HEK293 (cell line): Measurements from ENCODE around the gene S100A6.

ENCODE experiments used
- CTCF ChIA-PET: fragments of 350-600 bp; formaldehyde crosslinking; extraction: SDS; loops from one replicate; lab custom pipeline; 2021; ENCODE audit warnings: antibody characterized with exemption; lab: Yijun Ruan, JAX
- POLR2A ChIA-PET: fragments of 300-600 bp; formaldehyde crosslinking; extraction: SDS; loops from one replicate; lab custom pipeline; 2020; ENCODE audit warnings: antibody characterized with exemption, inconsistent platforms; lab: Yijun Ruan, JAX
- H3K27ac ChIP-seq: fragments of 200-500 bp; sonication (Bioruptor generic); 2 replicates; pipeline ENCODE4 v1.5.1; 2014; ENCODE audit warnings: low read depth, low read length, control low read depth, inconsistent platforms; ENCODE audit errors: extremely low read depth
- H3K36me3 ChIP-seq, 2 experiments: fragments of 200-500 bp in 1 of 2; sonication (Bioruptor generic) in 1 of 2; 1 replicate in 1 of 2; 2 replicates in 1 of 2; pipeline ENCODE4 v1.5.1; 2014 to 2017; ENCODE audit warnings: inconsistent platforms in 2 of 2, low read length in 2 of 2; ENCODE audit not compliant: control insufficient read depth in 2 of 2, insufficient read depth in 1 of 2
- H3K4me1 ChIP-seq: fragments of 200-500 bp; sonication (Bioruptor generic); 2 replicates; pipeline ENCODE4 v1.5.1; 2014; ENCODE audit warnings: mild to moderate bottlenecking, low read length, inconsistent platforms; ENCODE audit not compliant: control insufficient read depth, insufficient read depth
- H3K4me3 ChIP-seq: 2 replicates; pipeline ENCODE4 v1.5.1; 2011; ENCODE audit warnings: low read depth, mild to moderate bottlenecking, control low read depth, low read length, moderate library complexity
- H3K9me3 ChIP-seq: fragments of 200-500 bp; sonication (Bioruptor generic); 2 replicates; pipeline ENCODE4 v1.5.1; 2014; ENCODE audit warnings: low read depth, low read length, inconsistent platforms; ENCODE audit not compliant: control insufficient read depth, insufficient read depth
- GLI2 ChIP-seq: fragments of 450-650 bp; formaldehyde crosslinking; IDR thresholded peaks from 2 replicates; pipeline ENCODE4; 2017; ENCODE audit warnings: missing biosample characterization, missing genetic modification characterization, low read depth, borderline replicate concordance
- KLF1 ChIP-seq: fragments of 450-650 bp; formaldehyde crosslinking; IDR thresholded peaks from 2 replicates; pipeline ENCODE4 v1.5.1; 2016; ENCODE audit warnings: missing biosample characterization, missing genetic modification characterization
- KLF7 ChIP-seq: fragments of 450-650 bp; formaldehyde crosslinking; IDR thresholded peaks from 2 replicates; pipeline ENCODE4 v1.5.1; 2016; ENCODE audit warnings: missing biosample characterization, missing genetic modification characterization, borderline replicate concordance
- PRDM1 ChIP-seq: fragments of 450-650 bp; formaldehyde crosslinking; IDR thresholded peaks from 2 replicates; pipeline ENCODE4; 2016; ENCODE audit warnings: missing biosample characterization, missing genetic modification characterization
- SALL2 ChIP-seq: fragments of 450-650 bp; formaldehyde crosslinking; IDR thresholded peaks from 2 replicates; pipeline ENCODE4 v1.5.0; 2017; ENCODE audit warnings: missing biosample characterization, mild to moderate bottlenecking, missing genetic modification characterization, borderline replicate concordance
- ZBTB17 ChIP-seq: fragments of 450-650 bp; formaldehyde crosslinking; IDR thresholded peaks from 2 replicates; pipeline ENCODE4 v1.5.1; 2016; ENCODE audit warnings: missing biosample characterization, missing genetic modification characterization
- ZBTB8A ChIP-seq: fragments of 450-650 bp; formaldehyde crosslinking; IDR thresholded peaks from 2 replicates; pipeline ENCODE4 v1.5.1; 2016; ENCODE audit warnings: missing biosample characterization, missing genetic modification characterization
- ZFHX2 ChIP-seq: fragments of 450-650 bp; formaldehyde crosslinking; conservative IDR thresholded peaks from 2 replicates; pipeline ENCODE4 v1.5.1; 2016; ENCODE audit warnings: missing biosample characterization, missing genetic modification characterization
- ZNF202 ChIP-seq: fragments of 450-650 bp; formaldehyde crosslinking; IDR thresholded peaks from 2 replicates; pipeline ENCODE4 v1.5.1; 2016; ENCODE audit warnings: missing biosample characterization, missing genetic modification characterization, borderline replicate concordance
- ZNF354C ChIP-seq: fragments of 450-650 bp; formaldehyde crosslinking; IDR thresholded peaks from 2 replicates; pipeline ENCODE4 v1.5.1; 2016; ENCODE audit warnings: missing biosample characterization, missing genetic modification characterization, low read depth, borderline replicate concordance
- ZNF426 ChIP-seq: fragments of 450-650 bp; formaldehyde crosslinking; IDR thresholded peaks from 2 replicates; pipeline ENCODE4 v1.5.1; 2017; ENCODE audit warnings: missing biosample characterization, missing genetic modification characterization, mild to moderate bottlenecking, inconsistent platforms, moderate library complexity
- ZNF433 ChIP-seq: fragments of 450-650 bp; formaldehyde crosslinking; IDR thresholded peaks from 2 replicates; pipeline ENCODE4 v1.5.1; 2016; ENCODE audit warnings: missing biosample characterization, missing genetic modification characterization, low read depth
- ZNF521 ChIP-seq: fragments of 450-650 bp; formaldehyde crosslinking; IDR thresholded peaks from 2 replicates; pipeline ENCODE4 v1.5.1; 2017; ENCODE audit warnings: missing biosample characterization, mild to moderate bottlenecking, missing genetic modification characterization
- ZNF654 ChIP-seq: fragments of 450-650 bp; formaldehyde crosslinking; IDR thresholded peaks from 2 replicates; pipeline ENCODE4 v1.5.1; 2016; ENCODE audit warnings: low read depth, missing biosample characterization, missing genetic modification characterization
- ZNF658 ChIP-seq: fragments of 450-650 bp; formaldehyde crosslinking; IDR thresholded peaks from 2 replicates; pipeline ENCODE4; 2016; ENCODE audit warnings: missing biosample characterization, missing genetic modification characterization
- ZNF660 ChIP-seq: fragments of 450-650 bp; IDR thresholded peaks from 2 replicates; pipeline ENCODE4 v1.5.1; 2018; ENCODE audit warnings: missing biosample characterization, mild to moderate bottlenecking, missing genetic modification characterization
- ZNF791 ChIP-seq: fragments of 450-650 bp; formaldehyde crosslinking; IDR thresholded peaks from 2 replicates; pipeline ENCODE4 v1.5.1; 2016; ENCODE audit warnings: missing biosample characterization, missing genetic modification characterization
- ZNF843 ChIP-seq: fragments of 450-650 bp; formaldehyde crosslinking; IDR thresholded peaks from 2 replicates; pipeline ENCODE4 v1.5.1; 2016; ENCODE audit warnings: missing biosample characterization, missing genetic modification characterization
- TF ChIP-seq, protein P1 (sequence below): fragments of 450-650 bp; formaldehyde crosslinking; IDR thresholded peaks from 2 replicates; pipeline ENCODE4 v1.5.1; 2017; ENCODE audit warnings: missing biosample characterization, missing genetic modification characterization
- TF ChIP-seq, protein P2 (sequence below): fragments of 450-650 bp; formaldehyde crosslinking; IDR thresholded peaks from 2 replicates; pipeline ENCODE4 v1.5.1; 2017; ENCODE audit warnings: missing biosample characterization, missing genetic modification characterization
- TF ChIP-seq, protein P3 (sequence below): fragments of 450-650 bp; formaldehyde crosslinking; IDR thresholded peaks from 2 replicates; pipeline ENCODE4 v1.5.1; 2016; ENCODE audit warnings: missing biosample characterization, missing genetic modification characterization, borderline replicate concordance
- TF ChIP-seq, protein P4 (sequence below): fragments of 450-650 bp; formaldehyde crosslinking; IDR thresholded peaks from 2 replicates; pipeline ENCODE4 v1.5.1; 2017; ENCODE audit warnings: missing biosample characterization, missing genetic modification characterization
- TF ChIP-seq, protein P5 (sequence below): IDR thresholded peaks from 2 replicates; pipeline ENCODE4 v1.6.1; 2011; ENCODE audit warnings: mild to moderate bottlenecking, low read depth, low read length, borderline replicate concordance
- TF ChIP-seq, protein P6 (sequence below): fragments of 450-650 bp; formaldehyde crosslinking; IDR thresholded peaks from 2 replicates; pipeline ENCODE4 v1.5.1; 2016; ENCODE audit warnings: missing biosample characterization, missing genetic modification characterization
- TF ChIP-seq, protein P7 (sequence below): fragments of 450-650 bp; formaldehyde crosslinking; IDR thresholded peaks from 2 replicates; pipeline ENCODE4 v1.5.1; 2016; ENCODE audit warnings: missing biosample characterization, missing genetic modification characterization

S100A6 gene

DNA sequence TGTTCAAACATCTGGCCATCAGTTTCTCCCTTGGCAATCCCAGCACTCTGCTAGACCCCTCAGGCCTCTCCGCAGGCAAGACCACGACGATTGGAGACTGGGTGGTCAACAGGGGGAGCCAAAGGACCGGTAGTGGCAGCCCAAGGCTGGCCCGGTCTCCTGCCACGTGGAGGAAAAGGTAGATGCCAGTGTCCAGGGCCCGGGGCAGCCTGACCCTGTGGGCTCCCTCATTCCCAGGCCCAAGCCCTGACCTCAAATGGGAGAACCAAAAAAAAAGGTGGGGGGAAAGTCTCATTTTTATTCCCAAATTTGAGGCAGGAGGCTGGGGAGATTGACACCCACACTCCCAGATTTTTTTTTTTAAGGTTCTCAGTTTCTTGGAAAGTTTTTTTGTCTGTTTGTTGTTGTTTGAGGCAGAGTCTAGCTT, 24.8 kb downstream of the S100A6 start:
- Histone ChIP-seq H3K4me1 (no peaks in the 10 kb centered on the region), H3K27ac (no peak overlapping the region), H3K9me3 (no peaks in the 10 kb centered on the region), H3K36me3 (no peaks in the 10 kb centered on the region), H3K4me3 (no peak overlapping the region)
- ChIA-PET POLR2A (interaction anchor here (0.8 to 1.6 kb wide), 6 partner anchors 55 to 479 kb away, joined by 3 to 8 read pairs (median 4); partner anchors contain the start of genes CHTOP, RPS27 and S100A13), CTCF (interaction anchor here (0.6 to 7.1 kb wide), 60 partner anchors 9 to 1066 kb away, joined by 3 to 148 read pairs (median 4); partner anchors contain the start of genes RAB13, S100A1, S100A13 and S100A2)
- TF ChIP-seq ZFHX2 (tag by site-specific recombination), result no peak
- TF ChIP-seq ZNF791 (tag by site-specific recombination), result no peak
- TF ChIP-seq, protein P1, sequence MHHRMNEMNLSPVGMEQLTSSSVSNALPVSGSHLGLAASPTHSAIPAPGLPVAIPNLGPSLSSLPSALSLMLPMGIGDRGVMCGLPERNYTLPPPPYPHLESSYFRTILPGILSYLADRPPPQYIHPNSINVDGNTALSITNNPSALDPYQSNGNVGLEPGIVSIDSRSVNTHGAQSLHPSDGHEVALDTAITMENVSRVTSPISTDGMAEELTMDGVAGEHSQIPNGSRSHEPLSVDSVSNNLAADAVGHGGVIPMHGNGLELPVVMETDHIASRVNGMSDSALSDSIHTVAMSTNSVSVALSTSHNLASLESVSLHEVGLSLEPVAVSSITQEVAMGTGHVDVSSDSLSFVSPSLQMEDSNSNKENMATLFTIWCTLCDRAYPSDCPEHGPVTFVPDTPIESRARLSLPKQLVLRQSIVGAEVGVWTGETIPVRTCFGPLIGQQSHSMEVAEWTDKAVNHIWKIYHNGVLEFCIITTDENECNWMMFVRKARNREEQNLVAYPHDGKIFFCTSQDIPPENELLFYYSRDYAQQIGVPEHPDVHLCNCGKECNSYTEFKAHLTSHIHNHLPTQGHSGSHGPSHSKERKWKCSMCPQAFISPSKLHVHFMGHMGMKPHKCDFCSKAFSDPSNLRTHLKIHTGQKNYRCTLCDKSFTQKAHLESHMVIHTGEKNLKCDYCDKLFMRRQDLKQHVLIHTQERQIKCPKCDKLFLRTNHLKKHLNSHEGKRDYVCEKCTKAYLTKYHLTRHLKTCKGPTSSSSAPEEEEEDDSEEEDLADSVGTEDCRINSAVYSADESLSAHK (tag by site-specific recombination), result no peak
- TF ChIP-seq ZNF354C, result no peak
- TF ChIP-seq ZNF658, result no peak
- TF ChIP-seq ZBTB17 (tag by site-specific recombination), result peak; percentile 46
- TF ChIP-seq, protein P2, sequence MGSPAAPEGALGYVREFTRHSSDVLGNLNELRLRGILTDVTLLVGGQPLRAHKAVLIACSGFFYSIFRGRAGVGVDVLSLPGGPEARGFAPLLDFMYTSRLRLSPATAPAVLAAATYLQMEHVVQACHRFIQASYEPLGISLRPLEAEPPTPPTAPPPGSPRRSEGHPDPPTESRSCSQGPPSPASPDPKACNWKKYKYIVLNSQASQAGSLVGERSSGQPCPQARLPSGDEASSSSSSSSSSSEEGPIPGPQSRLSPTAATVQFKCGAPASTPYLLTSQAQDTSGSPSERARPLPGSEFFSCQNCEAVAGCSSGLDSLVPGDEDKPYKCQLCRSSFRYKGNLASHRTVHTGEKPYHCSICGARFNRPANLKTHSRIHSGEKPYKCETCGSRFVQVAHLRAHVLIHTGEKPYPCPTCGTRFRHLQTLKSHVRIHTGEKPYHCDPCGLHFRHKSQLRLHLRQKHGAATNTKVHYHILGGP, result no peak
- no peak for TF ChIP-seq ZBTB8A
- TF ChIP-seq KLF1 (tag by site-specific recombination), result no peak
- TF ChIP-seq SALL2 (tag by site-specific recombination), result no peak
- TF ChIP-seq, protein P3, sequence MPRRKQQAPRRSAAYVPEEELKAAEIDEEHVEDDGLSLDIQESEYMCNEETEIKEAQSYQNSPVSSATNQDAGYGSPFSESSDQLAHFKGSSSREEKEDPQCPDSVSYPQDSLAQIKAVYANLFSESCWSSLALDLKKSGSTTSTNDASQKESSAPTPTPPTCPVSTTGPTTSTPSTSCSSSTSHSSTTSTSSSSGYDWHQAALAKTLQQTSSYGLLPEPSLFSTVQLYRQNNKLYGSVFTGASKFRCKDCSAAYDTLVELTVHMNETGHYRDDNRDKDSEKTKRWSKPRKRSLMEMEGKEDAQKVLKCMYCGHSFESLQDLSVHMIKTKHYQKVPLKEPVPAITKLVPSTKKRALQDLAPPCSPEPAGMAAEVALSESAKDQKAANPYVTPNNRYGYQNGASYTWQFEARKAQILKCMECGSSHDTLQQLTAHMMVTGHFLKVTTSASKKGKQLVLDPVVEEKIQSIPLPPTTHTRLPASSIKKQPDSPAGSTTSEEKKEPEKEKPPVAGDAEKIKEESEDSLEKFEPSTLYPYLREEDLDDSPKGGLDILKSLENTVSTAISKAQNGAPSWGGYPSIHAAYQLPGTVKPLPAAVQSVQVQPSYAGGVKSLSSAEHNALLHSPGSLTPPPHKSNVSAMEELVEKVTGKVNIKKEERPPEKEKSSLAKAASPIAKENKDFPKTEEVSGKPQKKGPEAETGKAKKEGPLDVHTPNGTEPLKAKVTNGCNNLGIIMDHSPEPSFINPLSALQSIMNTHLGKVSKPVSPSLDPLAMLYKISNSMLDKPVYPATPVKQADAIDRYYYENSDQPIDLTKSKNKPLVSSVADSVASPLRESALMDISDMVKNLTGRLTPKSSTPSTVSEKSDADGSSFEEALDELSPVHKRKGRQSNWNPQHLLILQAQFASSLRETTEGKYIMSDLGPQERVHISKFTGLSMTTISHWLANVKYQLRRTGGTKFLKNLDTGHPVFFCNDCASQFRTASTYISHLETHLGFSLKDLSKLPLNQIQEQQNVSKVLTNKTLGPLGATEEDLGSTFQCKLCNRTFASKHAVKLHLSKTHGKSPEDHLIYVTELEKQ (tag by site-specific recombination), result no peak
- TF ChIP-seq, protein P4, sequence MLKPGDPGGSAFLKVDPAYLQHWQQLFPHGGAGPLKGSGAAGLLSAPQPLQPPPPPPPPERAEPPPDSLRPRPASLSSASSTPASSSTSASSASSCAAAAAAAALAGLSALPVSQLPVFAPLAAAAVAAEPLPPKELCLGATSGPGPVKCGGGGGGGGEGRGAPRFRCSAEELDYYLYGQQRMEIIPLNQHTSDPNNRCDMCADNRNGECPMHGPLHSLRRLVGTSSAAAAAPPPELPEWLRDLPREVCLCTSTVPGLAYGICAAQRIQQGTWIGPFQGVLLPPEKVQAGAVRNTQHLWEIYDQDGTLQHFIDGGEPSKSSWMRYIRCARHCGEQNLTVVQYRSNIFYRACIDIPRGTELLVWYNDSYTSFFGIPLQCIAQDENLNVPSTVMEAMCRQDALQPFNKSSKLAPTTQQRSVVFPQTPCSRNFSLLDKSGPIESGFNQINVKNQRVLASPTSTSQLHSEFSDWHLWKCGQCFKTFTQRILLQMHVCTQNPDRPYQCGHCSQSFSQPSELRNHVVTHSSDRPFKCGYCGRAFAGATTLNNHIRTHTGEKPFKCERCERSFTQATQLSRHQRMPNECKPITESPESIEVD (tag by site-specific recombination), result no peak
- TF ChIP-seq ZNF433 (tag by site-specific recombination), result no peak
- TF ChIP-seq ZNF654, result peak; percentile 95
- peak; percentile 87 for TF ChIP-seq ZNF660
- TF ChIP-seq ZNF521 (tag by site-specific recombination), result no peak
- no peak for TF ChIP-seq GLI2 (tag by site-specific recombination)
- TF ChIP-seq, protein P5, sequence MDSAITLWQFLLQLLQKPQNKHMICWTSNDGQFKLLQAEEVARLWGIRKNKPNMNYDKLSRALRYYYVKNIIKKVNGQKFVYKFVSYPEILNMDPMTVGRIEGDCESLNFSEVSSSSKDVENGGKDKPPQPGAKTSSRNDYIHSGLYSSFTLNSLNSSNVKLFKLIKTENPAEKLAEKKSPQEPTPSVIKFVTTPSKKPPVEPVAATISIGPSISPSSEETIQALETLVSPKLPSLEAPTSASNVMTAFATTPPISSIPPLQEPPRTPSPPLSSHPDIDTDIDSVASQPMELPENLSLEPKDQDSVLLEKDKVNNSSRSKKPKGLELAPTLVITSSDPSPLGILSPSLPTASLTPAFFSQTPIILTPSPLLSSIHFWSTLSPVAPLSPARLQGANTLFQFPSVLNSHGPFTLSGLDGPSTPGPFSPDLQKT, result no peak
- no peak for TF ChIP-seq KLF7 (tag by site-specific recombination)
- TF ChIP-seq ZNF843 (tag by site-specific recombination), result no peak
- TF ChIP-seq, protein P6, sequence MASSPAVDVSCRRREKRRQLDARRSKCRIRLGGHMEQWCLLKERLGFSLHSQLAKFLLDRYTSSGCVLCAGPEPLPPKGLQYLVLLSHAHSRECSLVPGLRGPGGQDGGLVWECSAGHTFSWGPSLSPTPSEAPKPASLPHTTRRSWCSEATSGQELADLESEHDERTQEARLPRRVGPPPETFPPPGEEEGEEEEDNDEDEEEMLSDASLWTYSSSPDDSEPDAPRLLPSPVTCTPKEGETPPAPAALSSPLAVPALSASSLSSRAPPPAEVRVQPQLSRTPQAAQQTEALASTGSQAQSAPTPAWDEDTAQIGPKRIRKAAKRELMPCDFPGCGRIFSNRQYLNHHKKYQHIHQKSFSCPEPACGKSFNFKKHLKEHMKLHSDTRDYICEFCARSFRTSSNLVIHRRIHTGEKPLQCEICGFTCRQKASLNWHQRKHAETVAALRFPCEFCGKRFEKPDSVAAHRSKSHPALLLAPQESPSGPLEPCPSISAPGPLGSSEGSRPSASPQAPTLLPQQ (tag by site-specific recombination), result 0 out of 2 replicates have a peak, but pooled peaks have one; percentile 62
- no peak for TF ChIP-seq ZNF202 (tag by site-specific recombination)
- TF ChIP-seq ZNF426 (tag by site-specific recombination), result no peak
- TF ChIP-seq PRDM1 (tag by site-specific recombination), result no peak
- TF ChIP-seq, protein P7, sequence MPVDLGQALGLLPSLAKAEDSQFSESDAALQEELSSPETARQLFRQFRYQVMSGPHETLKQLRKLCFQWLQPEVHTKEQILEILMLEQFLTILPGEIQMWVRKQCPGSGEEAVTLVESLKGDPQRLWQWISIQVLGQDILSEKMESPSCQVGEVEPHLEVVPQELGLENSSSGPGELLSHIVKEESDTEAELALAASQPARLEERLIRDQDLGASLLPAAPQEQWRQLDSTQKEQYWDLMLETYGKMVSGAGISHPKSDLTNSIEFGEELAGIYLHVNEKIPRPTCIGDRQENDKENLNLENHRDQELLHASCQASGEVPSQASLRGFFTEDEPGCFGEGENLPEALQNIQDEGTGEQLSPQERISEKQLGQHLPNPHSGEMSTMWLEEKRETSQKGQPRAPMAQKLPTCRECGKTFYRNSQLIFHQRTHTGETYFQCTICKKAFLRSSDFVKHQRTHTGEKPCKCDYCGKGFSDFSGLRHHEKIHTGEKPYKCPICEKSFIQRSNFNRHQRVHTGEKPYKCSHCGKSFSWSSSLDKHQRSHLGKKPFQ (tag by site-specific recombination), result no peak
